ENCODE measurements around the gene NAALADL2. TPM values are rescaled to one million over a fixed set of nuclear protein-coding genes. Genes with fewer than 3 reads are reported as not detected.

The NAALADL2 gene
- total RNA-seq, 2 experiments from 2014 or later = 0.48 TPM; not detected in 1

- Mint-ChIP-seq H3K36me3 (no peaks in the 10 kb centered on the region), H3K27me3 (no peaks in the 10 kb centered on the region), H3K27ac (no peak overlapping the region), H3K4me3 (no peak overlapping the region), H3K9me3 (no peaks in the 10 kb centered on the region), H3K4me1 (no peaks in the 10 kb centered on the region)
- no peak for DNase-seq
These were observed 530.4 kb downstream of the NAALADL2 start for GRCh38 chr3:175389560-175389959.

GRCh38 chr3:175391601-175392000 lies 532.5 kb downstream of the NAALADL2 start:
- no peaks in the 10 kb centered on the region for H3K27me3 Mint-ChIP-seq
- DNase-seq = no peak
- H3K9me3 Mint-ChIP-seq = no peaks in the 10 kb centered on the region
- no peaks in the 10 kb centered on the region for H3K36me3 Mint-ChIP-seq
- no peaks in the 10 kb centered on the region for H3K4me1 Mint-ChIP-seq
- no peak overlapping the region for H3K27ac Mint-ChIP-seq
- H3K4me3 Mint-ChIP-seq = no peak overlapping the region

- no peak for DNase-seq
- Mint-ChIP-seq H3K4me1 (no peaks in the 10 kb centered on the region), H3K36me3 (no peaks in the 10 kb centered on the region), H3K27ac (no peak overlapping the region), H3K4me3 (no peak overlapping the region), H3K9me3 (peaks cover 2% of the 10 kb centered on the region), H3K27me3 (no peaks in the 10 kb centered on the region)
These were observed 533.5 kb downstream of the NAALADL2 start for GRCh38 chr3:175392653-175393052.

GRCh38 chr3:175397372-175397771 lies 538.2 kb downstream of the NAALADL2 start:
- no peak overlapping the region for H3K4me3 Mint-ChIP-seq
- no peaks in the 10 kb centered on the region for H3K36me3 Mint-ChIP-seq
- peaks cover 2% of the 10 kb centered on the region for H3K9me3 Mint-ChIP-seq
- no peaks in the 10 kb centered on the region for H3K4me1 Mint-ChIP-seq
- no peaks in the 10 kb centered on the region for H3K27me3 Mint-ChIP-seq
- no peak overlapping the region for H3K27ac Mint-ChIP-seq
- no peak for DNase-seq

- Mint-ChIP-seq H3K27me3 (no peaks in the 10 kb centered on the region), H3K9me3 (peaks cover 2% of the 10 kb centered on the region), H3K27ac (no peak overlapping the region), H3K4me3 (no peak overlapping the region), H3K36me3 (no peaks in the 10 kb centered on the region), H3K4me1 (no peaks in the 10 kb centered on the region)
- no peak for DNase-seq
These were observed 539.5 kb downstream of the NAALADL2 start for GRCh38 chr3:175398676-175399075.

GRCh38 chr3:175399156-175399840 lies 540.2 kb downstream of the NAALADL2 start:
- Mint-ChIP-seq H3K4me3 (no peak overlapping the region), H3K4me1 (no peaks in the 10 kb centered on the region), H3K27ac (no peak overlapping the region), H3K9me3 (peaks cover 2% of the 10 kb centered on the region), H3K27me3 (no peaks in the 10 kb centered on the region), H3K36me3 (no peaks in the 10 kb centered on the region)
- DNase-seq = no peak

GRCh38 chr3:175404027-175404426 lies 544.9 kb downstream of the NAALADL2 start:
- Mint-ChIP-seq H3K36me3 (no peaks in the 10 kb centered on the region), H3K9me3 (no peaks in the 10 kb centered on the region)

GRCh38 chr3:175404621-175405020 lies 545.5 kb downstream of the NAALADL2 start:
- Mint-ChIP-seq H3K27ac (no peak overlapping the region), H3K36me3 (no peaks in the 10 kb centered on the region), H3K4me1 (no peaks in the 10 kb centered on the region), H3K9me3 (no peaks in the 10 kb centered on the region), H3K4me3 (no peak overlapping the region), H3K27me3 (no peaks in the 10 kb centered on the region)
- no peak for DNase-seq

More at GRCh38 chr3:175404027-175404426, 544.9 kb downstream of the NAALADL2 start:
- H3K27ac Mint-ChIP-seq = no peak overlapping the region
- no peak overlapping the region for H3K4me3 Mint-ChIP-seq
- H3K4me1 Mint-ChIP-seq = no peaks in the 10 kb centered on the region
- no peaks in the 10 kb centered on the region for H3K27me3 Mint-ChIP-seq
- DNase-seq = no peak

- Mint-ChIP-seq H3K4me1 (no peaks in the 10 kb centered on the region), H3K4me3 (no peak overlapping the region), H3K36me3 (no peaks in the 10 kb centered on the region), H3K27ac (no peak overlapping the region), H3K27me3 (no peaks in the 10 kb centered on the region), H3K9me3 (no peaks in the 10 kb centered on the region)
- DNase-seq = no peak
These were observed 551.1 kb downstream of the NAALADL2 start for GRCh38 chr3:175410251-175410650.

GRCh38 chr3:175411405-175411804 lies 552.3 kb downstream of the NAALADL2 start:
- H3K27ac Mint-ChIP-seq = no peak overlapping the region
- DNase-seq = no peak
- H3K9me3 Mint-ChIP-seq = no peaks in the 10 kb centered on the region
- H3K36me3 Mint-ChIP-seq = no peaks in the 10 kb centered on the region
- no peaks in the 10 kb centered on the region for H3K27me3 Mint-ChIP-seq
- no peaks in the 10 kb centered on the region for H3K4me1 Mint-ChIP-seq
- H3K4me3 Mint-ChIP-seq = no peak overlapping the region

- Mint-ChIP-seq H3K4me3 (no peak overlapping the region), H3K27ac (no peak overlapping the region), H3K4me1 (no peaks in the 10 kb centered on the region), H3K36me3 (no peaks in the 10 kb centered on the region), H3K9me3 (no peaks in the 10 kb centered on the region), H3K27me3 (no peaks in the 10 kb centered on the region)
- no peak for DNase-seq
These were observed 552.8 kb downstream of the NAALADL2 start for GRCh38 chr3:175411946-175412345.

- Mint-ChIP-seq H3K27ac (no peak overlapping the region), H3K4me1 (no peaks in the 10 kb centered on the region), H3K36me3 (no peaks in the 10 kb centered on the region), H3K27me3 (no peaks in the 10 kb centered on the region), H3K4me3 (no peak overlapping the region), H3K9me3 (no peaks in the 10 kb centered on the region)
- no peak for DNase-seq
These were observed 554.8 kb downstream of the NAALADL2 start for GRCh38 chr3:175413926-175414325.

- H3K4me3 Mint-ChIP-seq = no peak overlapping the region
- H3K27me3 Mint-ChIP-seq = no peaks in the 10 kb centered on the region
- DNase-seq = no peak
- no peaks in the 10 kb centered on the region for H3K36me3 Mint-ChIP-seq
- no peaks in the 10 kb centered on the region for H3K4me1 Mint-ChIP-seq
- no peak overlapping the region for H3K27ac Mint-ChIP-seq
- H3K9me3 Mint-ChIP-seq = no peaks in the 10 kb centered on the region
These were observed 557.5 kb downstream of the NAALADL2 start for GRCh38 chr3:175416600-175416999.

- no peaks in the 10 kb centered on the region for H3K4me1 Mint-ChIP-seq
- H3K27ac Mint-ChIP-seq = no peak overlapping the region
- H3K36me3 Mint-ChIP-seq = no peaks in the 10 kb centered on the region
- no peaks in the 10 kb centered on the region for H3K9me3 Mint-ChIP-seq
- DNase-seq = no peak
- H3K27me3 Mint-ChIP-seq = no peaks in the 10 kb centered on the region
- no peak overlapping the region for H3K4me3 Mint-ChIP-seq
These were observed 558.3 kb downstream of the NAALADL2 start for GRCh38 chr3:175417426-175417825.

GRCh38 chr3:175421902-175422301 lies 562.8 kb downstream of the NAALADL2 start:
- no peak for DNase-seq
- Mint-ChIP-seq H3K4me3 (no peak overlapping the region), H3K27me3 (no peaks in the 10 kb centered on the region), H3K27ac (no peak overlapping the region), H3K4me1 (no peaks in the 10 kb centered on the region), H3K36me3 (no peaks in the 10 kb centered on the region), H3K9me3 (peaks cover 3% of the 10 kb centered on the region)

GRCh38 chr3:175422744-175423143 lies 563.6 kb downstream of the NAALADL2 start:
- Mint-ChIP-seq H3K4me1 (no peaks in the 10 kb centered on the region), H3K36me3 (no peaks in the 10 kb centered on the region), H3K9me3 (peaks cover 3% of the 10 kb centered on the region), H3K27ac (no peak overlapping the region), H3K4me3 (no peak overlapping the region), H3K27me3 (no peaks in the 10 kb centered on the region)
- no peak for DNase-seq

All from activated naive CD8-positive, alpha-beta T cell treated with anti-CD3 and anti-CD28 coated beads for 36 hours (primary cell).